ENCODE results near the gene ACRBP.
A peak's percentile ranks its signal among the peaks of the same experiment; 100 is the strongest.

The ACRBP gene

GRCh38 chr12:6647083-6647604, at the start of gene ACRBP:
Gene ACRBP (minus strand): TSS chr12:6647432. CDS start chr12:6647366, 66 bp downstream.
- TF ChIP-seq CTCF (conservative IDR thresholded peaks at IDR 0.05; ENCODE audit: low read depth, low read length), result no peak
- H3K4me3 ChIP-seq (ENCODE audit: low read length), result peak within 1 kb of the TSS; percentile 61
- DNase-seq (ENCODE audit: low read depth), result peak; percentile 9

GRCh38 chr12:6695313-6696045, 48.2 kb upstream of the ACRBP start:
- H3K4me3 ChIP-seq (ENCODE audit: low read length), result no peak overlapping the region

GRCh38 chr12:6694701-6695100, 47.5 kb upstream of the ACRBP start:
- no peak for TF ChIP-seq CTCF (conservative IDR thresholded peaks at IDR 0.05; ENCODE audit: low read depth, low read length)

More at GRCh38 chr12:6695313-6696045, 48.2 kb upstream of the ACRBP start:
- no peak for TF ChIP-seq CTCF (conservative IDR thresholded peaks at IDR 0.05; ENCODE audit: low read depth, low read length)
- DNase-seq (ENCODE audit: low read depth), result no peak

GRCh38 chr12:6693832-6694355, 46.7 kb upstream of the ACRBP start:
- no peak for TF ChIP-seq CTCF (conservative IDR thresholded peaks at IDR 0.05; ENCODE audit: low read depth, low read length)
- no peak overlapping the region for H3K4me3 ChIP-seq (ENCODE audit: low read length)
- DNase-seq (ENCODE audit: low read depth), result no peak

More at GRCh38 chr12:6694701-6695100, 47.5 kb upstream of the ACRBP start:
- no peak for DNase-seq (ENCODE audit: low read depth)
- H3K4me3 ChIP-seq (ENCODE audit: low read length), result no peak overlapping the region

GRCh38 chr12:6692888-6693287, 45.7 kb upstream of the ACRBP start:
- no peak for TF ChIP-seq CTCF (conservative IDR thresholded peaks at IDR 0.05; ENCODE audit: low read depth, low read length)
- DNase-seq (ENCODE audit: low read depth), result no peak

GRCh38 chr12:6691473-6691872, 44.2 kb upstream of the ACRBP start:
- no peak overlapping the region for H3K4me3 ChIP-seq (ENCODE audit: low read length)
- TF ChIP-seq CTCF (conservative IDR thresholded peaks at IDR 0.05; ENCODE audit: low read depth, low read length), result no peak
- DNase-seq (ENCODE audit: low read depth), result no peak

More at GRCh38 chr12:6692888-6693287, 45.7 kb upstream of the ACRBP start:
- no peak overlapping the region for H3K4me3 ChIP-seq (ENCODE audit: low read length)
